ENCODE measurements around the gene LRIG2. TPM values are rescaled to one million over a fixed set of nuclear protein-coding genes. Genes with fewer than 3 reads are reported as not detected.
"Not testable (repeated sequence)": the region's sequence is repeated elsewhere in the genome, so short reads cannot be mapped to it uniquely, and the experiment has no call there.

The LRIG2 gene
- polyA plus RNA-seq, 2 donors = 2.6 to 3.5 TPM

DNA sequence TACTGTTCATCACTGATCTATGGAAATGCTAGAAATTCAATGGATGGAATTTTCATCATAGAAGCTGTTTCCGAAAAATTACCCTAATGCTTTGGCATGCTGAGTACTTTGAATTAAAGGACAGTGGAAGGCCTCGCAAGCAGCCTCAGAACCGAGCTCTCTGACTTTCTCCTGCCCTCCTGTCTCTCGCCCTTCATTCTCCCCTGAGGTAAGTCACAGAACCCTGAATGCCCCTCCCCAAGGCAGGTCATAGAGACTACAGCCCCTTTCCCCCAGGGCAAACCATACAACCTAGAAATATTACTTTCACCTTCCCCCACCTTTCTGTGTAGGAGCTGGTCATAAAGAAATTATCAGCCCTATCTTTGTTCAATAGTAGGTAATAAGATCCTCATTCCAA, 74.8 kb downstream of the LRIG2 start:
- no peaks in the 10 kb centered on the region for H3K36me3 ChIP-seq (ENCODE audit: control insufficient read depth in 2 of 2, insufficient read depth in 2 of 2, low read length in 1 of 2)
- no peaks in the 10 kb centered on the region for H3K4me1 ChIP-seq (ENCODE audit: control insufficient read depth in 2 of 2, insufficient read depth in 2 of 2, low read length in 1 of 2)
- 70 to 72% methylated on average over 4 of the region's 4 CpGs for WGBS, 2 donors
- no peak overlapping the region for H3K4me3 ChIP-seq (ENCODE audit: low read depth in 1 of 2, low read length in 2 of 2)
- H3K27me3 ChIP-seq (ENCODE audit: control insufficient read depth in 1 of 2, insufficient read depth in 2 of 2, low read length in 2 of 2) = no peaks in the 10 kb centered on the region
- H3K27ac ChIP-seq (ENCODE audit: low read depth in 2 of 2, low read length in 1 of 2) = no peak overlapping the region
- no peaks in the 10 kb centered on the region for H3K9me3 ChIP-seq (ENCODE audit: control insufficient read depth in 2 of 2, insufficient read depth in 1 of 2, low read depth in 1 of 2, low read length in 1 of 2)

DNA sequence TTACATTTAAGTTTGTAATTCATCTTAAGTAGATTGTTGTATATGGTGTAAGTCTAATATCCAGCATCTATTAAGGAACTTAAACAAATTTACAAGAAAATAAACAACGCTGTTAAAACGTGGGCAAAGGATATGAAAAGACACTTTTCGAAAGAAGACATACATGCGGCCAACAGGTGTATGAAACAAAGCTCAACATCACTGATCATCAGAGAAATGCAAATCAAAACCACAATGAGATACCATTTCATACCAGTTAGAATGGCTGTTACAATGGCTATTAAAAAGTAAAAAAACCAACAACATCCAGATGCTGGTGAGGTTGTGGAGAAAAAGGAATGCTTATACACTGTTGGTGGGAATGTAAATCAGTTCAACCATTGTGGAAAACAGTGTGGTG, 77.5 kb downstream of the LRIG2 start:
- not testable (repeated sequence) for H3K4me1 ChIP-seq (ENCODE audit: control insufficient read depth in 2 of 2, insufficient read depth in 2 of 2, low read length in 1 of 2); H3K27ac ChIP-seq (ENCODE audit: low read depth in 2 of 2, low read length in 1 of 2)
- 90 to 95% methylated on average over 4 of the region's 4 CpGs for WGBS, 2 donors

DNA sequence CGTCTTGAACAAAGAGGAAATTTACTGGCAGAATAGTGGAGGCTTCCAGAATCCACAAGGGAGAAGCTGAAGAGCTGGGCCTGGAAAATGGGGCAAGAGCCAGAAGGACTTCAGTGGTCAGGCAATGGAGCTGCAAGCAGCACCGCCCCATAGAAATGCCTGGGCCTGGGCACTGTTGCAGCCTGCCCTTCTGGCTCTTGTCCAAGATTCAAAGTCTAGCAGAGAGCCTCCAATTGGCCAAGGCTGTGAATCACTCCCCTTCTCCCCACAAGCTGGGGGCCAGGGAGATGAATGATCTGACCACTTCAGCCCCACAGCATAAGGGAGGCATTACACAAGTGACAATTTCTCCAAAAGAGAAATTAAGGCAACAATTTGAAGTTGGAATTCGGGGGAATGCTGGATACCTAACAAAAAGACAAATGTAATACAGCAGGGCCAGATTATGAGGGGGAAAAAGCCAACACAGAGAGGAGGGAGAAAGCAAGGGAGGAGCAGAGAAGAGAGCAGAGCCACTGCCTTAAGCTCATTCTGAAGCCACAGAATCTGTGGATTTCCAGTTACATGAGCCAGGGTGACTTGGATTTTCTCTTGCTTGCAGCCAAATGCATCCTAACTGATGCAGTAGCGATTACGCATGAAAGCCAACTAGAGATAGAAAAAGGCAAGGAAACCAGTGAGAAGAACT, 80.3 kb downstream of the LRIG2 start:
- H3K4me1 ChIP-seq (ENCODE audit: control insufficient read depth in 2 of 2, insufficient read depth in 2 of 2, low read length in 1 of 2) = no peaks in the 10 kb centered on the region
- 80 to 83% methylated on average over 5 of the region's 5 CpGs for WGBS, 2 donors
- H3K4me3 ChIP-seq (ENCODE audit: low read depth in 1 of 2, low read length in 2 of 2) = no peak overlapping the region

More for the DNA sequence above, 77.5 kb downstream of the LRIG2 start:
- not testable (repeated sequence) for H3K9me3 ChIP-seq (ENCODE audit: control insufficient read depth in 2 of 2, insufficient read depth in 1 of 2, low read depth in 1 of 2, low read length in 1 of 2); H3K4me3 ChIP-seq (ENCODE audit: low read depth in 1 of 2, low read length in 2 of 2); H3K27me3 ChIP-seq (ENCODE audit: control insufficient read depth in 1 of 2, insufficient read depth in 2 of 2, low read length in 2 of 2); H3K36me3 ChIP-seq (ENCODE audit: control insufficient read depth in 2 of 2, insufficient read depth in 2 of 2, low read length in 1 of 2)

DNA sequence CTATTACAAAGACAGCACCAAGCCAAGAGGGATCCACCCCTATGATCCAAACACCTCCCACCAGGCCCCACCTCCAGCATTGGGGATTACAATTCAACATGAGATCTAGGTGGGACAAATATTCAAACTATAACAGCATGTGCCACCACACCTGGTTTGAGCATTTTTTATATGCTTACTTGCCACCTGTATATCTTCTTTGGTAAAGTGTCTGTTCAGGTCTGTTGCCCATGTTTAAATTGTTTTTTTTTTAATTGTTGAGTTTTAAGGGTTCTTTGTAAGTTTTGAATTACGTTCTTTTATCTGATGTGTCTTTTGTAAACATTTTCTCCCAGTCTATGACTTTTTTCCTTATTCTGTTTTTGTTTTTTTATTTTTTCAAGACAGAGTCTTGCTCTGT, 83.4 kb downstream of the LRIG2 start:
- H3K27me3 ChIP-seq (ENCODE audit: control insufficient read depth in 1 of 2, insufficient read depth in 2 of 2, low read length in 2 of 2) = no peaks in the 10 kb centered on the region
- no peaks in the 10 kb centered on the region for H3K4me1 ChIP-seq (ENCODE audit: control insufficient read depth in 2 of 2, insufficient read depth in 2 of 2, low read length in 1 of 2)
- H3K27ac ChIP-seq (ENCODE audit: low read depth in 2 of 2, low read length in 1 of 2) = no peak overlapping the region
- H3K9me3 ChIP-seq (ENCODE audit: control insufficient read depth in 2 of 2, insufficient read depth in 1 of 2, low read depth in 1 of 2, low read length in 1 of 2) = peaks cover 0 to 3% of the 10 kb centered on the region in 2 donors
- WGBS, 2 donors = 91 to 93% methylated on average over 1 of the region's 1 CpG
- H3K4me3 ChIP-seq (ENCODE audit: low read depth in 1 of 2, low read length in 2 of 2) = no peak overlapping the region
- no peaks in the 10 kb centered on the region for H3K36me3 ChIP-seq (ENCODE audit: control insufficient read depth in 2 of 2, insufficient read depth in 2 of 2, low read length in 1 of 2)

More for the DNA sequence above, 80.3 kb downstream of the LRIG2 start:
- no peak overlapping the region for H3K27ac ChIP-seq (ENCODE audit: low read depth in 2 of 2, low read length in 1 of 2)
- H3K9me3 ChIP-seq (ENCODE audit: control insufficient read depth in 2 of 2, insufficient read depth in 1 of 2, low read depth in 1 of 2, low read length in 1 of 2) = peaks cover 0 to 3% of the 10 kb centered on the region in 2 donors
- H3K27me3 ChIP-seq (ENCODE audit: control insufficient read depth in 1 of 2, insufficient read depth in 2 of 2, low read length in 2 of 2) = no peaks in the 10 kb centered on the region
- H3K36me3 ChIP-seq (ENCODE audit: control insufficient read depth in 2 of 2, insufficient read depth in 2 of 2, low read length in 1 of 2) = no peaks in the 10 kb centered on the region

DNA sequence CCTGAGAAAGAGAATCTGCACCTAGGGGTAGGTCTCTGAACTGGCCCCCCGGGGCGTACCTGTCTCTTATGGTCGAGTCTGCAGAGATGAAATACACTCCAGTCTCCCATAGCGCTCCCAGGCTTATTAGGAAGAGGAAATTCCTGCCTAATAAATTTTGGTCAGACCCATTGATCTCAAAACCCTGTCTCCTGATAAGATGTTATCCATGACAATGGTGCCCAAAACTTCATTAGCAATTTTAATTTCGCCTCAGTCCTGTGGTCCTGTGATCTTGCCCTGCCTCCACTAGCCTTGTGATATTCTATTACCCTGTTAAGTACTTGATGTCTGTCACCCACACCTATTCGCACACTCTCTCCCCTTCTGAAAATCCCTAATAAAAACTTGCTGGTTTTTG, 85.7 kb downstream of the LRIG2 start:
- H3K27ac ChIP-seq (ENCODE audit: low read depth in 2 of 2, low read length in 1 of 2); H3K4me1 ChIP-seq (ENCODE audit: control insufficient read depth in 2 of 2, insufficient read depth in 2 of 2, low read length in 1 of 2); H3K36me3 ChIP-seq (ENCODE audit: control insufficient read depth in 2 of 2, insufficient read depth in 2 of 2, low read length in 1 of 2); H3K27me3 ChIP-seq (ENCODE audit: control insufficient read depth in 1 of 2, insufficient read depth in 2 of 2, low read length in 2 of 2); H3K9me3 ChIP-seq (ENCODE audit: control insufficient read depth in 2 of 2, insufficient read depth in 1 of 2, low read depth in 1 of 2, low read length in 1 of 2); H3K4me3 ChIP-seq (ENCODE audit: low read depth in 1 of 2, low read length in 2 of 2): not testable (repeated sequence)
- 80 to 83% methylated on average over 6 of the region's 6 CpGs for WGBS, 2 donors

DNA sequence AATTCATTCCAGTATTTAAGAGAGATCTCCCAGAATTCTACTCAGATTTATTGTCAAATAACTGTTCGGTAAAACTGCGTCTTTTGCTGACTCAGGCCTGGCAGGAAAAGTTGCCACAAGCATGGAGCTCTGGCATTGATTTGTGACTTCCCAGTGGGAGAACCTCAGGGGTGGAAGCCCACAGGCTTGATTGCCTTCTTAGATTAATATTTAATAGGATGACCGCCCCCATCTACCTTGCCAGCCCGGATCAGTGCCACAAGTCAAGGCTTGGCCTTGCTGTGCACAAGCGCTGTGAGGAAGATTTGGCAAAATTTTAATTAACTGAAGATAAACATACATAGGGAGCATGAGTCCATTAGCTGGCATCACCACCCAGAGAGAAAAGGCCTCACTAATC, 93.5 kb downstream of the LRIG2 start:
- H3K4me3 ChIP-seq (ENCODE audit: low read depth in 1 of 2, low read length in 2 of 2) = no peak overlapping the region
- no peaks in the 10 kb centered on the region for H3K4me1 ChIP-seq (ENCODE audit: control insufficient read depth in 2 of 2, insufficient read depth in 2 of 2, low read length in 1 of 2)
- no peak overlapping the region for H3K27ac ChIP-seq (ENCODE audit: low read depth in 2 of 2, low read length in 1 of 2)
- WGBS, 2 donors = 60 to 63% methylated on average over 5 of the region's 5 CpGs
- H3K9me3 ChIP-seq (ENCODE audit: control insufficient read depth in 2 of 2, insufficient read depth in 1 of 2, low read depth in 1 of 2, low read length in 1 of 2) = peaks cover 0 to under 1% of the 10 kb centered on the region in 2 donors
- H3K36me3 ChIP-seq (ENCODE audit: control insufficient read depth in 2 of 2, insufficient read depth in 2 of 2, low read length in 1 of 2) = no peaks in the 10 kb centered on the region
- no peaks in the 10 kb centered on the region for H3K27me3 ChIP-seq (ENCODE audit: control insufficient read depth in 1 of 2, insufficient read depth in 2 of 2, low read length in 2 of 2)

DNA sequence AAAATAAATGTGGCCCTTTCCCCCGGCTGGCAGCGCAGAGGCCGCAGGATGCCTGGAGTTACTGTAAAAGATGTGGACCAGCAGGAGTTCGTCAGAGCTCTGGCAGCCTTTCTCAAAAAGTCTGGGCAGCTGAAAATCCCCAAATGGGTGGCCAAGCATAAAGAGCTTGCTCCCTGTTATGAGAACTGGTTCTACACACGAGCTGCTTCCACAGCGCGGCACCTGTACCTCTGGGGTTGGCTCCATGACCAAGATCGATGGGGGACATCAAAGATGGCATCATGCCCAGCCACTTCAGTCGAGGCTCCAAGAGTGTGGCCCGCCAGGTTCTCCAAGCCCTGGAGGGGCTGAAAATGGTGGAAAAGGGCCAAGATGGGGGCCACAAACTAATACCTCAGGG, 95.9 kb downstream of the LRIG2 start:
- H3K36me3 ChIP-seq (ENCODE audit: control insufficient read depth in 2 of 2, insufficient read depth in 2 of 2, low read length in 1 of 2) = no peaks in the 10 kb centered on the region
- H3K4me1 ChIP-seq (ENCODE audit: control insufficient read depth in 2 of 2, insufficient read depth in 2 of 2, low read length in 1 of 2) = no peaks in the 10 kb centered on the region
- H3K4me3 ChIP-seq (ENCODE audit: low read depth in 1 of 2, low read length in 2 of 2) = no peak overlapping the region
- no peaks in the 10 kb centered on the region for H3K27me3 ChIP-seq (ENCODE audit: control insufficient read depth in 1 of 2, insufficient read depth in 2 of 2, low read length in 2 of 2)
- 62 to 76% methylated on average over 10 of the region's 10 CpGs for WGBS, 2 donors
- peaks cover 0 to 6% of the 10 kb centered on the region in 2 donors for H3K9me3 ChIP-seq (ENCODE audit: control insufficient read depth in 2 of 2, insufficient read depth in 1 of 2, low read depth in 1 of 2, low read length in 1 of 2)
- no peak overlapping the region for H3K27ac ChIP-seq (ENCODE audit: low read depth in 2 of 2, low read length in 1 of 2)

DNA sequence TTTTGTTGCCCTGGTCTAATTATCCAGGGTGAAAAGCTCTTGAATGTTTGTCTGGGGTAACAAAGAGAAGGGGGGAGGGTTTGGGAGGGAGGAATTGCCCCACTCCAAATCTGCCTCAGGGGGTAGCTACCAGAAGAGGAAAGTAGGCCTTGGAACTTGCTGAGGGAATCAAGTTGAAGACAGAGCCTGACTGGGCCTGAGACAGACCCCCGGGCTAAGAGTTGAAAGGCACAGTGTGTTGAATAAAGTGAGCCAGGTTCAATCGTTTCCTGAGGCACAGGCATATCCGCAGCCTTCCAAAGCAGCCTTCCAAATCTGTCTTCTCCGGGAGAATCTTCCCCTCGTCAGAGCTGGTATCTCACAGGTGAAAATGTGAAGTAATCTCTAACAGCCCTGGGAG, 96.6 kb downstream of the LRIG2 start:
- Histone ChIP-seq H3K27ac (ENCODE audit: low read depth in 2 of 2, low read length in 1 of 2) (no peak overlapping the region), H3K27me3 (ENCODE audit: control insufficient read depth in 1 of 2, insufficient read depth in 2 of 2, low read length in 2 of 2) (no peaks in the 10 kb centered on the region), H3K4me3 (ENCODE audit: low read depth in 1 of 2, low read length in 2 of 2) (no peak overlapping the region), H3K9me3 (ENCODE audit: control insufficient read depth in 2 of 2, insufficient read depth in 1 of 2, low read depth in 1 of 2, low read length in 1 of 2) (peaks cover 0 to 6% of the 10 kb centered on the region in 2 donors), H3K36me3 (ENCODE audit: control insufficient read depth in 2 of 2, insufficient read depth in 2 of 2, low read length in 1 of 2) (no peaks in the 10 kb centered on the region), H3K4me1 (ENCODE audit: control insufficient read depth in 2 of 2, insufficient read depth in 2 of 2, low read length in 1 of 2) (no peaks in the 10 kb centered on the region)
- 61% methylated on average over 5 of the region's 5 CpGs for WGBS, 2 donors

DNA sequence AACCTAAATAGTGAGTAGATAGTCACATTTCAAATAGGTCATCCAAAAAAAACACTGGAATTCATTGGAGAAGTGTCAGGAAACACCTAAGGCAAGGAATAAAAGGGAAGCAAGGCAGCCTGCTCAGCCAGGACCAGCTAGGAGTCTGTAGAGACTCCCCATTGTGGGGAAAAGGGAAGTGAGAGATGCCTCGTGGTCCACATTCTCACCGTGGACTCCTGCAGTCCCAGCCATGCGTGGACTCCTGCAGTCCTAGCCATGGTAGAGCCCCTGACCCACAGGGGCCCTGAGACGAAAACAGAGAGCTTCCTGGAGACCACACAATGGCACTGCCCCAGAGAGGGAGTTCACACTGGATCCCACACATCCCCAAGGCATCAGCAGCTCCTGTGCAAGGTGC, 97.5 kb downstream of the LRIG2 start:
- WGBS, 2 donors = 78 to 82% methylated on average over 4 of the region's 4 CpGs
- H3K27me3 ChIP-seq (ENCODE audit: control insufficient read depth in 1 of 2, insufficient read depth in 2 of 2, low read length in 2 of 2) = no peaks in the 10 kb centered on the region

DNA sequence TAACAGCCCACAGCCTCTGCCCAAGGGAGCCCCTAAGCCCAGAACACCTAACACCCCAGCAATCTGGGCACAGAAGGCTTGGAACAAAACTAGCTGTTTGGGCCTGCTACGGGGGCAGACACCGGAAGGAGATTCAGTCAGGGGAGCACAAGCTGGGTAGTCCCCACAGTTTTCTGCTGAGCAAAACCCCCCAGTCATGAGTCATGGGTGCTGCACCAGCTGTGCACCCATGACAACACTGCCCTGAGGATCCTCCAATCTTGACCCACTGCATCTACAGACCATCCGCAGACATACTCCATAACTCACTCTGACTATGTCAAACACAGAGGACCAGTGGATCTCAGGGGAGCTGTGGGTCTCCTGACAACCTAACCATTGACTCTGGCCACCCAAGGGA, 105.1 kb downstream of the LRIG2 start:
- whole genome bisulfite sequencing, 2 donors = 88 to 94% methylated on average over 3 of the region's 3 CpGs
- H3K9me3 ChIP-seq (ENCODE audit: control insufficient read depth in 2 of 2, insufficient read depth in 1 of 2, low read depth in 1 of 2, low read length in 1 of 2) = no peaks in the 10 kb centered on the region
- H3K4me3 ChIP-seq (ENCODE audit: low read depth in 1 of 2, low read length in 2 of 2) = no peak overlapping the region
- H3K36me3 ChIP-seq (ENCODE audit: control insufficient read depth in 2 of 2, insufficient read depth in 2 of 2, low read length in 1 of 2) = no peaks in the 10 kb centered on the region
- no peak overlapping the region for H3K27ac ChIP-seq (ENCODE audit: low read depth in 2 of 2, low read length in 1 of 2)
- H3K4me1 ChIP-seq (ENCODE audit: control insufficient read depth in 2 of 2, insufficient read depth in 2 of 2, low read length in 1 of 2) = no peaks in the 10 kb centered on the region
- no peaks in the 10 kb centered on the region for H3K27me3 ChIP-seq (ENCODE audit: control insufficient read depth in 1 of 2, insufficient read depth in 2 of 2, low read length in 2 of 2)

More for the DNA sequence above, 97.5 kb downstream of the LRIG2 start:
- Histone ChIP-seq H3K27ac (ENCODE audit: low read depth in 2 of 2, low read length in 1 of 2) (no peak overlapping the region), H3K36me3 (ENCODE audit: control insufficient read depth in 2 of 2, insufficient read depth in 2 of 2, low read length in 1 of 2) (no peaks in the 10 kb centered on the region), H3K4me1 (ENCODE audit: control insufficient read depth in 2 of 2, insufficient read depth in 2 of 2, low read length in 1 of 2) (no peaks in the 10 kb centered on the region), H3K4me3 (ENCODE audit: low read depth in 1 of 2, low read length in 2 of 2) (no peak overlapping the region), H3K9me3 (ENCODE audit: control insufficient read depth in 2 of 2, insufficient read depth in 1 of 2, low read depth in 1 of 2, low read length in 1 of 2) (peaks cover 0 to 6% of the 10 kb centered on the region in 2 donors)
